ENCODE data around the gene SNX3.

- no peak for TF ChIP-seq EZH2 (IDR thresholded peaks at IDR 0.05; ENCODE audit: borderline replicate concordance, insufficient read depth, low read depth, low read length, poor library complexity, severe bottlenecking)
- TF ChIP-seq CTCF (IDR thresholded peaks at IDR 0.05): no peak
Measured at GRCh38 chr6:108263371-108263770, 2.5 kb upstream of the SNX3 start.

All from B cell (primary cell).